Breast epithelium (tissue), 3 donors: ENCODE measurements around the gene CABP5.

ENCODE experiments used
- CTCF ChIP-seq, 3 donors: fragments of 450-650 bp; IDR thresholded peaks; one replicate each; pipeline ENCODE4 v1.5.1; 2016 to 2017; ENCODE audit warnings: antibody characterized with exemption in 3 of 3, mild to moderate bottlenecking in 3 of 3, moderate library complexity in 3 of 3
- POLR2A ChIP-seq: fragments of 450-650 bp; IDR thresholded peaks from one replicate; pipeline ENCODE4 v1.6.1; 2016; ENCODE audit warnings: antibody characterized with exemption, mild to moderate bottlenecking, moderate library complexity
- POLR2AphosphoS5 ChIP-seq, 3 donors: sonication (generic); formaldehyde crosslinking; IDR thresholded peaks; one replicate each; pipeline ENCODE4 v1.6.1; 2017; ENCODE audit warnings: antibody characterized with exemption in 3 of 3

GRCh38 chr19:47992070-47992469 lies 51.8 kb downstream of the CABP5 start, which contains the start of gene BSPH1:
- TF ChIP-seq CTCF (IDR thresholded peaks at IDR 0.05) (no peak), POLR2A (no peak), POLR2AphosphoS5 (IDR thresholded peaks at IDR 0.05) (no peak)
